Fibroblast of skin of scalp (primary cell): ENCODE measurements around the gene CENPQ.

Source experiments
- DNase-seq: peaks from one replicate; pipeline ENCODE4 v3.0.0-alpha.2; 2013

The CENPQ gene

DNA sequence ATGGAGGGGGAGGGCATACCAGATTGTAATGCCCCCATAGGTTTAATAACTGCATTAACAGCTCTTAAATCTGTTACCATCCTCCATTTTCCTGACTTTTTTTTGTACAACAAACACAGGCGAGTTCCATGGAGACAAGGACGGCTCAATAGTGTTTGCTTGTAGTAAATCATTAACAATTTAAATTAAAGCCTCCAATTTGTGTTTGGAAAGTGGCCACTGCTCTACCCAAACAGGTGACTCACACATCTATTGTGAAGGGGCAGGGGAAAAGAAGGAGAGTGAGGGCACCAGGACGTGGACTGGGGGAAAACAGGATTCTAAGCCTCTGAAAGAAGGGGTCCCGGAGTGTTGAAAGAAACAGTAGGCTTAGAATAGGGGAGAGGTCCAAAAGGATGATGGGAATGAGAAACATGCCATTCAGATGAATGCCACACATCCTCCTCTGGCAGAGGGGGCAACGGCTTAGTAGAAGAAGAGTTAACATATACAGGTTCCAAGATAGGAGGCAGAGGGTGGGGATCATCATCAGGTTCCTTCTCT is 43.5 kb downstream of the CENPQ start:
- DNase-seq, result no peak

DNA sequence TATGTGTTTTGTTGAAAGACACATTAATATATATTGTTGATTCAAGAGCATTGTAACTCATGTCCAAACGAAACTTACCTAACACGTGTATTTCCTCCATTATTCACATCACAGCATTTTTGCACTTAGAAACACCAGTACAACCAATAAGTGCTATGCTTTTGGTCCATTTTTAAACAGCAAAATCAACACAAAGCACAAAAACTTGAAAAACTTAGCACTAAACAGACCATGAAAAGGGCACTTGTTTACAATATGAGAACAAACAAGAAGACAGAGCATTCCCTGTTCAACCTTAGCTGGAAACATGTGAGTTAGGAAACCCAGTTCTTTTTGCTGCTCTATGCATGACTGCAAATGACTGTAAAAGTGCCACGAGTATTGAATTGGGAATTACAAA is 46.2 kb downstream of the CENPQ start:
- no peak for DNase-seq

DNA sequence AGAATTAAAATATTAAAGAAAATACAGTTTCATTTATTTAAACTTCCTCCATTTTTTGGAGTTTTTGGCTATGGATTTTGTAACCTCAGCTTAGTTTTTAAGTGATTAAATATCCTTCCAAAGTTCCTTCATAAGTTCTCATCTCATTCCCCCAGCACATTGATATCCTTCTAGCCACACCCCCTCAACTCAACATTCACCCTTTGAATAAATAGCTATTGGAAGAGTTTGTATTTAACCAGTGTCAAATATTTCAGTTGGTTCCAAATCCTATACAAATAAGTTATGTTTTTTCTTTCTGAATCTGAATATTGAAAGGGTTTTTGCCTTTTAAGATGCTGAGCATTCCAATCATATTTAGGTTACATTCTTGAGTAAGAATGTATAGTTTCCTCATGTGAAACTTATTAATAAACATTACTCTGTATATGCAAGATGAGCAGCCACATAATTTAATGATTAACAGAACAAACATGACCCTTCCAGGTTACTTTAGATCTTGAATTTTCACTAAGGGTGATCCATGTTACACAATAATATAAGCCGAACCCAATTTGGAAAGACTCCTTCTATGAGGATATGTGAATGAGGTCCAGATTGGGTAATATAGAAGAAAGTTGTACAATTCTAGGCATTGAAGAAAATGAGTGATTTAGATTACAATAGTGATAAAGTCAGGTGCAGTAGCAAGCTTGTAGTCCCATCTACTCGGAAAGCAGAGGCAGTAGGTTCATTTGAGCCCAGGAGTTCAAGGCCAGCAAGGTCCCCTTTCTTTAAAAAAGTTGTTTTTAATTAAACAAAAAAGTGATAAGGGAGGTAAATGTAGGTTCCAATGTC is 50.2 kb downstream of the CENPQ start:
- DNase-seq, result peak; percentile 71

DNA sequence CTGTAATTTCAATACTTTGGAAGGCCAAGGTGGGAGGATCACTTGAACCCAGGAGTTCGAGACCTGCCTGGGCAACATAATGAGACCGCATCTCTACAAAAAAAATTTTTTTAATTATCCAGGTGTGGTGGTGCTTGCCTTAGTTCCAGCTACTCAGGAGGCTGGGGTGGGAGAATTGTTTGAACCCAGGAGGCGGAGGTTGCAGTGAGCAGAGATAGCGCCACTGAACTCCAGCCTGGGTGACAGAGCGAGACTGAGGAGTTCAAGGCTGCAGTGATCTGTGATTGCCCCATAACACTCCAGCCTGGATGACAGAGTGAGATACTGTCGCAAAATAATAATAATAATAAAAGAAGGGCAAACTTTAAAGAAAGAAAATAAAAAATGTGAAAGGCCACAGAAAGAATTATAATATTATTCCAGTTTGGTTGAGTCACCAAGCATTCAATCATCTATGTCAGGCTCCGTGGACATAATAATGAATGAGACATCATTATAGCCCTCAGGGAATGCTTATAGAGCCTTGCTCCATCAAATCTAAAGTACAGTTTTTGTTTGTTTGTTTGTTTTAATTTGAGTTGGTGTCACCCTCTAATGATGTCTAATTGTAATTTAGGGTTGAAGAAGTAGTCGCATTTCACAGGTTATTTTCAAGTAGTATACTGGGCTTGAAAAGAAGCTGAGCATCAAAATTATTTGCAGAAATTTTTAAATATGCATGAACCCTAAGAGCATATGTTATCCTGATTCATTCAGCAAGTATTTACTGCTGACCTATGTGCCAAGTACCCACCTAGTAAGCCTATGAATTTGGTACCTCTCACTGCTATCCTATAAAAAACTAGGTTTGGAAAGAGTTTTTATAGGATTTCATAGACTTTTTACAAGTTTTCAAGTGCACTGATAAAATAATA is 51.7 kb downstream of the CENPQ start:
- no peak for DNase-seq

DNA sequence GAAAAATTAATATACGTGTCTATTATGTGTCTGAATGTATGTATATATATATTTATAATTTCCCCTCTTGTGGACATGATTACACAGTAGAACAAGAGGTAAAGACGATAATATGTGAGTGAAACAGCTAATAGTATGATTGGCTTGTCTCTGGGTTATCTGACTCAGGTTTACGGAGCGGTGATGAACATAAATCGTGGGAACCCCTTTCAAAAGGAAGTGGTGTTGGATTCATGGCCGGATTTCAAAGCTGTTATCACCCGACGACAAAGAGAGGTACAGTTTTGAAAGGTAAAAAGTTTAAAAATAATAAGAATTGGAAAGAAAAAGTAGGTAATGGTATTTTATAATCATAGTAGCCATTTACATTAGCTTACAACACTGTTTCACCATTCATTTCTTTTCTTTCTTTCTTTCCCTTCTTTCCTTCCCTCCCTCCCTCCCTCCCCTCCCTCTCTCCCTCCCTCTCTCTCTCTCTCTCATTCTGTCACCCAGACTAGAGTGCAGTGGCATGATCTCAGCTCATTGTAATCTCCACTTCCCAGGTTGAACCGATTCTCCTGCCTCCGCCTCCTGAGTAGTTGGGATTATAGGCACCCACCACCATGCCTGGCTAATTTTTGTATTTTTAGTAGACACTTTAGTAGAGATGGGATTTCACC is 52.4 kb downstream of the CENPQ start:
- no peak for DNase-seq

DNA sequence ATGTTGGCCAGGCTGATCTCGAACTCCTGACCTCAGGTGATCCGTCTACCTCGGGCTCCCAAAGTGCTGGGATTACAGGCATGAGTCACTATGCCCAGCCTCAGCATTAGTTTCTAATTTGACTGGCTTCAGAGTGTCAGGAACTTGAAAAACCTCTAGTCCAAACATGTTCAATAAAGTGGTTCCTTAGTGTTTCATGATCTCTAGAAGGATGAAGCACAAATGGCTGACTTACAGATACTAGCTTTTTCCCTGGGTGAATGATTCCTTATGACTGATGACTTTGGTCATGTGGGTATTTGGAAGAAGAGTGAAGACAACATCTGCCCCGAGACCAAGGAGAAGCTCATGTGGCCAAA is 53.0 kb downstream of the CENPQ start:
- no peak for DNase-seq

DNA sequence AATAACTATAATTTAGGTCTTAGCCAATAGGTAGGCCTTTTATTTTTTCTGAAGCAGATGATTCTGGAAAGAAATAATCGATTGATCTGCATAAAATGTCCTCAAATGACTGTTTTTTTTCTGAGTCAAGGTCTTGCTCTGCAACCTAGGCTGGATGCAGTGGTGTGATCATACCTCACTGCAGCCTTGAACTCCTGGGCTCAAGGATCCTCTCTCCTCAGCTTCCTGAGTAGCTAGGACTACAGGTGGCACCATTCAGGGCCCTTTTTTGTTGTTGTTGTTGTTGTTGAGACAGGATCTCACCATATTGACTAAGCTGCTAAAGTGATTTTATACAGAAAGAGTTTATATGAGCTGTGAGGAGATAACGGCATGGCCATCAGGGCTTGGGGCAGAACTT is 54.7 kb downstream of the CENPQ start:
- DNase-seq, result no peak

DNA sequence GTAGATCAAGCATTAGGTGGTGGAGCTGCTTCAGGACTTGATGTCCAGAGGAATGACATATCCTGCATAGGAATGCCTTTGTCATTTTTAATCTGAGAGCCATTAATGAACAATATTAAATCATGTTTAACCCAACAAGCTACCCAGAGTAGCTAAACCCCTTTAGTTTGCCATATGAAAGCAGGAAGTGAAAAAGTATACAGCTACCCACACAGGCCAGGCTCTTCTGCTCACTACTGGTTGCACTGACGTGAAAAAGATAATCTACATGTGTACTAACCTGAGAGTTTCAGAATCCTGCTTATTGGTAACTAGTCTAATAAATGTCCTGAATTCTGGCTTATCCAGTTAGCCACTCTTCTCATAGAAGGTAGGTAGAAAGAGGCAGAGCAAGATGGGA is 56.5 kb downstream of the CENPQ start:
- no peak for DNase-seq

DNA sequence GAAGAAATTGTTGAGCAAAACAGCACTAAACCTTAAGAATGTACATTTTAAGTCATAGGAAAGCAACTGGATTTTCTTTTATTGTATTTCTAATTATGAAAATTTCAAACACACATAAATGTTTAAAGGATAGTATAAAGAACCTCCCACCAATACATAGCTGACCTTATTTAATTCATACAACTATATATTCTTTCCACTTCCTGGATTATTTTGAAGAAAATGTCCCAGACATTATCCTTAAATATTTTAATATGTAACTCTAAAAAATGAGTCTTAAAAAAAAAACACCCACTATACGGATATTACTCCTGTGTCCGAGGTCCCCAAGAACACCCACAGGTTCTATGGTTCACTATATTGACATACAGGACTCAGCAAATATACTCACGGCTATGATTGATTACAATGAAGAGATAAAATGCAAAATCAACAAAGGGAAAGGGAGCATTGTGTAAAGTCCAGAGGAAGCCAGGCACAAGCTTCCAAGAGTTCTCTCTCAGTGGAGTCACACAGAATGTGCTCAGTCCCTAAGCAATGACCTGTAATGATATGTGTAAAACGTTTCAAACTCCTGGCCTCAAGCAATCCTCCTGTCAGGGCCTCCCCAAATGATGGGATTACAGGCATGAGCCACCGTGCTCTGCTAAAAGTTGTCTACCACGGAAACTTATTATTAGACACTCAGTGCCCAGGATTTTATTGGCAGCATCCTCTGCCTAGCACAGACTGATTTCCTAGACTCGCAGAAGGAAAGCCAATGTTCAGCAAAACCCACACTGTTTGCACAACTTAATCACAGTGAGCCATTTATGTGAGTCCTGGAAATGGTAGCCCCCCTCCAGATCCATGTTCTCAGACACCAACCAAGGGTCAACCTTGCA is 59.8 kb downstream of the CENPQ start:
- DNase-seq, result no peak

DNA sequence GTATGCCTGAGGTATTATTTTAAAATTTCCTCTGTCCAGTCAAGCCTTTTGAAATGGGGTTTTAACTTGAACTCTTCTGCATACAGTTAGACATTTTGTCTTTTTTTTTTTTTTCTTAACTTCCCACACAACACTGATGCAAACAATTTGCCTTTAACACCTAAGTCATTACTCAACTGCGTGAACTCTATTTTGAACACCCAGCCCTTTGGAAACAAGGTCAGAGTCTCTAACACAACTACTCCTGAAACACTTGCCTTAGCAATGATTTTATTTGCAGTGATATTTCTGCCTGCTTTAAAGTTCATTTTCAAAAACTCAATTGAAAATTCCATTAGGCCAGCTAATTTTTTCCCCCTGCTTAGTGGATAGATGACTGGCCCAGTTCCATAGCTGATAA is 60.7 kb downstream of the CENPQ start:
- no peak for DNase-seq

DNA sequence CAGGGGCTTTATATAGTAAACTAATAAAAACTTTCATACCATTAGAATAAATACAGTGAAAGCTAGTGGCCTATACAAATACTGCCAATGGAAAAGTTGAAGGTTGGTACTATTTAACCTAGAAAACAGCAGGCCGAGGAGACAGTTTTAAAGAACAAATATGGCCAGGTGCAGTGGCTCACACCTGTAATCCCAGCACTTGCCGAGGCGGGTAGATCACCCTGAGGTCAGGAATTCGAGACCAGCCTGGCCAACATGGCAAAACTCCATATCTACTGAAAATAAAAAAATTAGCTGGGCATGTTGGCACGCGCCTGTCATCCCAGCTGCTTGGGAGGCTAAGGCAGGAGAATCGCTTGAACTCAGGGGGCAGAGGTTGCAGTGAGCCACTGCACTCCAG is 61.4 kb downstream of the CENPQ start:
- DNase-seq, result no peak

DNA sequence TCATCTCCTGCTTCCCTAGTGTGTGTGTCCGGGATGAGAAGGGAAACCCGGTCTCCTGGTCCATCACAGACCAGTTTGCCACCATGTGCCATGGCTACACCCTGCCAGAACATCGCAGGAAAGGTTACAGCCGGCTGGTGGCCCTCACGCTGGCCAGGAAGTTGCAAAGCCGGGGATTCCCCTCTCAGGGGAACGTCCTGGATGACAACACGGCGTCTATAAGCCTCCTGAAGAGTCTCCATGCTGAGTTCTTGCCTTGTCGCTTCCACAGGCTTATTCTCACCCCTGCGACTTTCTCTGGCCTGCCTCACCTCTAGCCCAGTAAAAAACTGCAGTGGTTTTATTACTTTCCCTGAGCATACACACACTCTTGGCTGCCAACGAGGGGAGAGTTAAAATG is 63.4 kb downstream of the CENPQ start:
- DNase-seq, result no peak

DNA sequence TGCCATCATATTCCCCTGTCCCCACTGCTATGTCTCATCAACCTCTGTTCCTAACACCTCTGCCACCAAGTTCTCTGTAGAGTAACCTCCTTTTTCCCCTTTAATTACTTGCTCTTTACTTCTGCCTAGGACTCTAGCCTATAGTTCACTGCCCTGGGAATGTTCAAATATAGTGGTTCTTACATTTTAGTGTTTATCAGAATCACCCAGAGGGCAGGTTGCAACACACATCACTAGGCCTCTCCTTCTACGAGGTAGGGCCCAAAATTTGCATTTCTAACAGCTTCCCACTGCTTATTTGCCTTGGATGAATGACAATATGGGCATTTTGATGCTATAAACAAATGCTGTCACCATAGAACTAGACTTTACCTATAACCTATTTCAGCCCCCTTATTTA is 64.2 kb downstream of the CENPQ start:
- no peak for DNase-seq

DNA sequence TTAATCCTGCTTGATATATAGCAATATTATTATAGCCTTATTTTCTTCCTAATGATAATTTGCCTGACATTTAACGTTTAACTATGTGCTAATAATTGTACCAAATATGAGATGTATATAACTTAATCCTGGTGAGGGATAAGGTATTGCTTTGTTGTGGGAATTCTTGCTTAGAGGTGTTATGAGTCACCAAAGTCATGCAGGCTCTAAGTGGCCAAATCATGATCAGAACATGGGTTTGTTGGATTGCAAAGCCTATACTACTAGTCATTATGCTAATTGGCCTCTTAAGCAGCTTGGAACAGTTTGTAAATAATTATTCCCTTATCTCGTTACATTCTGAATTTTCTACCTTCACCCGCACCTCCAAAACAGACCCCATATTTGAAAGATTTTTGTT is 65.4 kb downstream of the CENPQ start:
- DNase-seq, result no peak

DNA sequence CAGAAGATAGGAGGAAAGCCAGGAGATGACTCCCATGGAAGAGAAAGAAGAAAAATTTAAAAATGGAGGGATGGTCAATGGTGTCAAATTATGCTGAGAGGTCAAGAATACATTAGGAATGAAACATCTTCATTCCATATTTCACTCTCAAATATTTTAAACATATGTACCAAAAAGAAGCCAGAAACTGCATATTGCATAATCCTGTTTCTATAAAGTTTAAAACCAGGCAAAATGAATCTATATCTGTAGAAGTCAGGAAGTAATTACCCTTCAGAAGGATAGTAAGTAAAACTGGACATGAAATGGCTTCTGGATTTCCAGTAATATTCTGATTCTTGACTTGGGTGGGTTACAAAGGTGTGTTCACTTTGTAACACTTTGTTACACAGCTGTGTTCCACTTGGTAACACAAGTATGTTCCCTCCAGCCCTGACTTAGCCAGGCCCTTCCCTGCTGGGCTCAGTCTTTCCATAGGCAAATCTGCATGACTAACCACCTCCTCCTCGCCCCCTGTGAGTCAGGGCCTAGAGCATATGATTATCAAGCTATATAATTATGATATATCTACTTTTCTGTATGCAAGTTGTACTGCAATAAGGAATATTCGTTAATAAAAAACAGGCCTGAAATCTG is 67.1 kb downstream of the CENPQ start:
- DNase-seq, result no peak

DNA sequence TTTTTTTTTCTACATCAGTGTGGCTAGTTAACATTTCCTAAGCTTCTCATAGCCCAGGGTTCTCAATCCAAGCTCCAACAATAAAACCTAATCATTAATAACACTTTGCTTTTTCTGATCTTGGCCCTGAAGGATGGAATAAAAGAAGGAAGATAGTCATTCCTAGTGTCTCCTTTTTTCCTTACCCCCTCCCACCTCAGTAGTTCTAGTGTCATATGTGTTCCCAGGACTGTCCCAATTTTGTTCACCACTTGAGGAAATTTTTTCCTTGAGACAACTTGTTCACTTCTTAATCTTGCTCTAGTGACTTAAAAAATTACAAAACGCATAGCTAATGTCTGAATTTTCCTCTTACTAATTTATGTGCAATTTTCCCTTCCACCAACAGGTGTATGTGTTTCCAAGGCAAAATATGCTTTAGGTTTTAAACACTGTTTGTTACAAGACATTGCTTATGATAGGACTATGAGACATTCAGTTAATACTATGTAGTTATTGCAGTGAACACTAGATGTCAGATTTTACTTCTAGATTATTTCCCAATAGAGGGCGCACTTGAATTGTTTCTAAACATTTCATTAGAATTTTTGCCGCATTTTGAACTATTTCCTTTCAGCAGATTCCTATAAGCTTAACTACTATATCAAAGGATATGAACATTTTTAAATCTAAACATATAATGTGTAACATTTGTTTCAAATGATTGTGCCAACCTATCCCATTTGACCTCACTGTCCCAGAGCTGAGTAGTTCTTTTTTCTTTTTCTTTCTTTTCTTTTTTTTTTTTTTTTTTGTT is 68.8 kb downstream of the CENPQ start:
- peak; percentile 63 for DNase-seq

DNA sequence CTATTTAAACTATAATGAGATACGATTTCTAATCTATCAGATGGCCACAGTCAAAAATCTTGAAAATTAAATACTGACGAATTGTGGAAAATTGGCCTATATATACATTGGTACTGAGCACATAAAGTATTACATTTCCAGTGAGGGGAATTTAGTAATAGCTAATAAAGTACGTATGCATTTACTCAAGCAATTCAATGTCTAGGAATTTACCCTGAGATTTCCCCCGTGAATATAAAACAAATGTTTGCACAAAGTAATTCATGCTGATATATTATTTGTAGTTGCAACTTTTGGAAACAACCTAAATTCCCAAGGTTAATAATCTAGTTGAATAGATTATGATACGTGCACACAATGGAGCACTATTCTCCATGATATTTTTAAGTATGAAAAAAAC is 72.6 kb downstream of the CENPQ start:
- DNase-seq, result no peak

DNA sequence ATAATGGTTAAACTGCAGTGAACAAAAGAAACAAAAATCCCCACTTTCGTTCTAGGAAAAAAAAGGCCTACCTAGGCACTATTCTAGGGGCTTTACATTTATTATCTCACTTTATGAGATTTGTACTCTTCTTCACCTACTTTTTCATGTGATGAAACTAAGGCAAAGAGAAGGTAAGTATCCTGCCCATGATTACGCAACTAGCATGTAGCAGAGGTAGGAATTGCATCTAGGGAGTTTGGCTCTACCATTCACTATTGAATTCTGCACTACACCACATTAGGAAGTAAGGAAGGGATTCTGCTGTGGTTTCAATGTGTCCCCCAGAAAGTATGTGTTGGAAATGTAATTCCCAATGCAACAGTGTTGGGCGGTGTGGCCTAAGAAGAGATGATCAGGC is 75.9 kb downstream of the CENPQ start:
- no peak for DNase-seq

DNA sequence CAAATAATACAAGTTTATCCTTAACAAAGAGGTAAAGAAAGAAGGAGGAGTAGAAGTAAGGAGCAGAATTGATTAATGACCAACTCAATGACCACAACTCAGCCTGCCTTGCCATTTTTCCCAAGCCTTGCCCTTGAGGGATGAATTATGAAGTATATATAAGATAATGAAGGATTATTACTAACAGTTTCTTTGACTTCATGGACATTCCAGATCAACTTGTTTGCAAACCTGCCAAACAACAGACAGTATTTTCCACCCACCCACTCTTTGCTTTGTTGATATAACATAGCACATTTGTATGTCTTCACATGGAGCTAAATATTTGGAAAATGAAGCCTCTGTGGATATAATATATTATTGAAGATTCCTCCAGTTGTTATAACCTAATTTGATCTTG is 77.4 kb downstream of the CENPQ start:
- no peak for DNase-seq

DNA sequence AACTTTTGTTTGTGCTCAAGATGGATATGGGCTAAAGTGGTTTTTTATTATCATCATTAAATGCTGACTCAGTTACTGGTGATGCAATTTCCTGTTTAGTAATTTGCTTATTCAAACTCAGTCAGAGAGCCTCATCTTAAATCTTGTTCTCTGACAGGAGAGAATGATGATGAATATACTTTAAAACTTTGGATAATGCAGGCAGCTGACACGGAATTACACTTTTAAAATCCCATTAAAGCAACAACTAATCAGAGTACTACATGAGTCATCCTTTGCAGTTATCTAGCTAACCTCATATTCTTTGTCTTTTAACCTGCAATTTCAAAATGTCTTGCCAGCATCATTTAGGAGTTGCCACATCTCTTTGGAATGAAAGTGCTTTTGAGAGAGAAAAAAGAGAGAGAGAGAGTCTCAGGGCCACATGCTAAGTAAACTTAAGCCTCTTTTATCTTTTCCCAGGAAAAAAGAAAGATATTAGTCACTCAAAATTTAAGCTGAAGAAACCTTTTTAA is 78.1 kb downstream of the CENPQ start:
- DNase-seq, result peak; percentile 52
